ENCODE results near the gene GPR146.

Gene GPR146

DNA sequence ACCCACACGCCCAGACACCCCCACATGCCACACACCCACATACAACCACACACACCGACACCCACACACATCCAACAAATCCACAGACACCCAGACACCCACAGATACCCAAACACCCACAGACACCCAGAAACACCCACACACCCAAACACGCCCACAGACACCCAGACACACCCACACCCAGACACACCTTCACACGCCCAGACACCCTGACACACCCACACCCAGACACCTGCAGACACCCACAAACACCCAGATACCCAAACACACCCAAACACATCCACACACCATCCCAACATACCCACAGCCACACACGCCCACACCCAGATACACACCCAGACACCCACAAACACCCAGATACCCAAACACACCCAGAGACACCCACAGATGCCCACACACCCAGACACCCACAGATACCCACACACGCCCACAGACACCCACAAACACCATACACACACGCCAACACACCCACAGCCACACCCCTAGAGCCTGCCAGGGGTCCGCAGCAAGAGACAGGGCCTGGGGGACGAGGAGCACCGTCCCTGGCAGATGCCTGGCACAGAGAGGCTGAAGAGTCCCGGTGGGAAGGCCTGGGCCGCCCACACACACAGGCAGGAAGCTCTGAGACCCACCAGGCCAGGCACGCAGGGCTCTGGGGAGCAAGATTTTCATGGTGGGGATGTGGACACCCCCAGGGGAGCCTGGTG lies 32.9 kb upstream of the GPR146 start:
- DNase-seq (ENCODE audit: low read depth in 2 of 2): no peak

DNA sequence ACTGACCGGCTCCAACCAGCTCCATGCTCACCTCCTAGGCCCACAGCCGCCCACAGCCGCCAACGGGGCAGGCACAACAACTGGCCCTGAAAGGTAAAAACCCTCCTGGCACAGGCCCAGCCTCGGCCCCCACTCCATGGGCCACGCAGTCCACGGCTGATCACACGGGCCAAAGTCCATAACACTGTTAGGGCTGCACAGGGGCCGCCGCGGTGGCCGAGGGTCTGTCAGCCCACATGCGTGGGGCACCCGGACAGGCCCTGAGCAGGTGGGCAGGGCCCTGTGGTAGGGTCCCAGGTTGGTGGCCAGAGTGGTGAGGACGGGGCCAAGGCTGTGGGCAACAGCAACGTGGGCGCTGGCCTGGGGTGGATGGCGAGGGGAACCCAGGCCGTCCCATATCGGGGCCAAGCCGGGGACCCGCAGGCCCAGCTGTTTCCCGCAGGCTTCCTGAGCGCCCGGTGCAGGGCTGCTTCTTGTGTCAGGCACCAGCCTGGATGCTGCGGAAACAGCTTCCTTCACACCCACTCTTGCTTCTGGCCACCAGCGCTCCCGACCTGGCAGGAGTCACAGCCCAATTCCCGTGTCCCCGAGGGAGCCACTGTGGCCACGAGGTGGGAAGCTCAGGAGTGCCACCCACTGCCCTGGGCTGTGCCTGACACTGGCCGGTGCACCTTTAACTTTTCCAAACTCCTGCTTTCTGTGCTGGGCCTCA lies 32.2 kb upstream of the GPR146 start:
- DNase-seq (ENCODE audit: low read depth in 2 of 2): no peak

DNA sequence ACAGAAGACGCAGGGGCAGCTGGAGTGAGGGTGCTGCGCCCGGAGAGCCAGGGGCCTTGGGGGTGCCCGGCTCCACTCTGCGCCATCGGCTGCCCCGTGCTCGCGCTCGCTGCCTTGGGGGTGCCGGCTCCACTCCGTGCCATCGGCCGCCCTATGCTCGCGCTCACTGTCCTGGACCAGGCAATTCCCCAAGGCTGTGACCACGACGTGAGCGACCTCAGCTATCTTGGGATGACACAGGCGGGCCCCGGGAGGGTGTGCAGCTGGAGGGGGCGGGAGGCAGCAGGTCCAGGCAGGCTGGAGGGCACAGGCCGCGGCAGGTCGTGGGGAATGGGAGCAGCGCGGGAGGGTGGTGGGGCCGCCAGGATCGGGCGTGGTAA lies 31.6 kb upstream of the GPR146 start:
- no peak for DNase-seq (ENCODE audit: low read depth in 2 of 2)

DNA sequence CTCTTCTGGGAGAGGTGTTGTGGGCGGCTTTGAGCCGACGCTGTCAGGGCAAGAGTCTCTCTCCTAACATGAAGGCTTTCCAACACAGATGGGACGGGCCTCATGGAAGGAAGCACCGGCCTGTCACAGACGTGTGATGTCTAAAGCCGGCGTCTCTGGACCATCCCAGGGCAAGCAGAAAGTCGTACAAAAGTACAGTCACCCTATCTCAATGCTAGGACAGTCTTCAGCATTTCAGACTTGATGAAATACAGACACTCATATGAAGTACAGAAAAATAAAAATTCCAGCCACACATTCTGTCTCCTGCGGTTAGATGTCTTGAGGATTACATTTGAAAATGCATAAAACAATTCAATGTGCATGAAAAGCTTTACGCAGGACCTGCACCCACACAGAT lies 30.8 kb upstream of the GPR146 start:
- no peak for DNase-seq (ENCODE audit: low read depth in 2 of 2)

DNA sequence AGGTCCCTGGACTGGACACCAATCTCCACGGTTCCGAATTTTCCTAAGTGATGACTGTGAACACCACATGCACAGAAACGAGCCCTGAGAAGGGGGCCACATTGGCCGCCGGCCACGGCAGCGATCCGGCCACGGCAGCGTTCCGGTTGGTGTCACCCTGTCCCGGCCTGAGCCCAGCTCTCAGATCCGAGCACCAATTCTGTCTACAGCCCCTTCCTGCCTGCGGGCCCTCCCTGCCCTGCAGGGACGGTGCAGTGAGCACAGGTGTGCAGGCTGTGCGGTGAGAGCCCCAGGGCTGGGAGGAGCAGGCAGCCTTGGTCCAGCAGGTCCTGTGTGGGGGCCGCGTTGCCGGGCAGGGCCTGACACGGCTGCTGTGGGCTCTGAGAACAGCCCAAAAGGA lies 29.7 kb upstream of the GPR146 start:
- no peak for DNase-seq (ENCODE audit: low read depth in 2 of 2)

DNA sequence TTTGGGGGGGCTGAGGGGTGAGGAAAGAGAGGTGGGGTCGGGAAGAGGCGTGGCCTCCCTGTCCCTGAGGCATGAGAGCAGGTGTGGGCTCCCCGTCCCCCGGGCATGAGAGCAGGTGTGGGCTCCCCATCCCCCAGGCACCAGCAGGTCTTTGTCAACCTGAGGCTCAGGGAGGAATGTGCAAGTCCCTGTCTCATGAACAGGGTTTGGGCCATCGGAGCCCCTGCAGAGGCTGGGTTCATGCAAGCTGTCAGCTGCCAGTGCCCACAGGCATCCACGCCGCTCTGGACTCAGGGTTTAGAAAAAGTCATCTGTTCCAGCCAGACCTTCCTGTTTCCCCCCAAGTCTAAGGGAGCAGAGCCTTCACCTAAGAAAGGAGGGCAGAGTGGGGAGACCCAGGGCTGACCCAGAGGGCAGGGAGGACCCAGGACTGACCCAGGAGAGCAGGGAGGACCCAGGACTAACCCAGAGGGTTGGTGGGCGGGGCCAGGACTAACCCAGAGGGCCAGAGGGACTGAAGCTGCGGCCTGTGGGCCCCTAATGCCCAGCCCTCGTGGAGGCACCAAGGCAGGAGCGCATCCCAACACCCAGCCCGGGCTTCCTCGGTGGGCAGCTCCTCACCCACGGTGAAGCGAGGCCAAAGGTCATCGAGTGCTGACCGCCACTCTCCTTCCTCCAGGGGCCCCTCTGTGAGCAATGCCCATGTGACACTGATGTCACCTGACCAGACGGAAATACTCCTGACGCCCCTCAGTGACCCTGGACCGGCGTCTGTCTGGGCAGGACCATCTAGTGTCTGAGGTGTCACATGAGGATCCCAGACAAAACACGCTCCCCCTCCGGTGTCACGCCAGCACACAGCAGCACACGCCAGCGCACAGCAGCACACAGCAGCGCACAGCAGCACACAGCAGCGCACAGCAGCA lies 28.9 kb upstream of the GPR146 start:
- DNase-seq (ENCODE audit: low read depth in 2 of 2): no peak

DNA sequence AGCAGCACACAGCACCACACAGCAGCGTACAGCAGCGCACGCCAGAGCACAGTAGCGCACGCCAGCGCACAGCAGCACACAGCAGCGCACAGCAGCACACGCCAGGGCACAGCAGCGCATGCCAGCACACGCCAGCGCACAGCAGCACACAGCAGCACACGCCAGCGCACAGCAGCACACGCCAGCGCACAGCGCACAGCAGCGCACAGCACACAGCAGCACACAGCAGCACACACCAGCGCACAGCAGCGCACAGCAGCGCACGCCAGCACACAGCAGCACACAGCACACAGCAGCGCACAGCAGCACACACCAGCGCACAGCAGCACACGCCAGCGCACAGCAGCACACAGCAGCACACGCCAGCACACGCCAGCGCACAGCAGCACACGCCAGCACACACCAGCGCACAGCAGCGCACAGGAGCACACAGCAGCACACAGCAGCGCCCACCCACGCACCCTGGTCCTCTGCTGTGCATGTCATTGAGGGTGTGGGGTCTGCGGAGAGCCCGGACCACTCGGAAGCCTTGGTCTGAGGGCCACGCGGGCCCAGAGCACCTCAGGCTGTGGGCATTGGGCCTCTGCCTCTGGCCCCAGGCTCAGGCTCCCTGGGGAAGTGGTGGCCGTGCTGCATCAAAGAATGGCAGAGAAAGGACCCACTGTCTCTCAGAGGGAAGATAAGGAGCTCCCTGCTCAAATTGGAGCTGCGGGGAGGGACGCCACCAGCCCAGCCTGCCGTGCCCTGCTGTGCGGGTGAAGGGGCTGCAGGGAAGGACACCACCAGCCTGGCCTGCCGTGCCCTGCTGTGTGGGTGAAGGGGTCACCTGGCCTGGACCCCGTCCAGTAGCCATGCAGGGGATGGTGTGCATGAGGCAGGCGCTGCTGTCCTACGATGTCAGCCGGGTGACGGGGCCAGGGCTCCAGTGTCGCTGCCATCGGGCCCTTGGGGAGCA lies 27.5 kb upstream of the GPR146 start:
- no peak for DNase-seq (ENCODE audit: low read depth in 2 of 2)

DNA sequence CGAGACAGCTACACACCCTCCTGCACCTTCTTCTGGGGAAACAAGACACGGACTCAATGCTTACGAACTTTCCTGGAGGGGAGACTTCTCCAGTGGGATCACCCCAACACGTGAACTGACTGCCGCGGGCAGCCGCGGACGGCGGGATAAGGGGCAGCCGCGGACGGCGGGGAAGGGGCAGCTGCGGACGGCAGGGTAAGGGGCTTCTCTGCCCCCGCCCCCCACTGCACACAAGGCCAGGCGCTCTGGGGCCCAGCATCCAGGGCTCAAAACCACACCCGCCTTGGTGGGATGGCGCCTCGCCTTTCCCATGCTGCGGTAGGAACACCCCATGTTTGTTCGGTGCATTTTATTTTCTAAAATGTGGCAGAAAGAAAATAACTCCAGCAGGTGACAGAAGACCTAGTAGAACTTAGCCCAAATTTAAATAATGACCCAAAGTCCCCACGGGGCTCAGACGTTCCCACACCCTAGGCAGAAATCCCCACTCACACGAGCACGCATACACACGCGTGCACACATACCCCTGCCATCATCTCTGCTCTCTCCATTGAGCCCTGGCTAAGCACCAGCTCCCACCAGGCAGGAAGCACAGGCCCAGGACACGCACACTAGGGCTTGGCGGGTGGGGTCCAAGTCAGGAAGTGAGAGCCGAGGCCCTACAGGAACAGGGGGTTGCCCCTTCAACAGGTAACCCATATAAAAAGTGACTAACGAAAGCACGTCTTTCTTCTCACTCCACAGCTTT lies 26.6 kb upstream of the GPR146 start:
- DNase-seq (ENCODE audit: low read depth in 2 of 2): no peak

DNA sequence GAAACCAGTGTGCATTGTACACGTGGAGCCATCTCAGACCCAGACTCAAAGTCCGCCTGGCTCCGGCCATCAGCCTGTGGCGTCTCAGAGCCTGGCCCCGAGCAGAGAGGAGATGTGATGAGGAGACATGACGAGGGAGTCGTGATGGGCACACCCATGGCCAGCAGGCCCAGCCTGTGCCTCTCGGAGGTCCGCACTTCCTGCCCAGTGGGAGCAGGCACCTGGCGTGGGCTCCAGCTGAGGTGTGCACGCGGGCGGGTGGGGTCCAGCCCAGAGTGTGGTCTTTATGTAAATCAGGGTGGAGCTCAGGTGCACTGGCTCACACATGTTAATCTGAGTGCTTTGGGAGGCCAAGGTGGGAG lies 26.0 kb upstream of the GPR146 start:
- DNase-seq (ENCODE audit: low read depth in 2 of 2): no peak

DNA sequence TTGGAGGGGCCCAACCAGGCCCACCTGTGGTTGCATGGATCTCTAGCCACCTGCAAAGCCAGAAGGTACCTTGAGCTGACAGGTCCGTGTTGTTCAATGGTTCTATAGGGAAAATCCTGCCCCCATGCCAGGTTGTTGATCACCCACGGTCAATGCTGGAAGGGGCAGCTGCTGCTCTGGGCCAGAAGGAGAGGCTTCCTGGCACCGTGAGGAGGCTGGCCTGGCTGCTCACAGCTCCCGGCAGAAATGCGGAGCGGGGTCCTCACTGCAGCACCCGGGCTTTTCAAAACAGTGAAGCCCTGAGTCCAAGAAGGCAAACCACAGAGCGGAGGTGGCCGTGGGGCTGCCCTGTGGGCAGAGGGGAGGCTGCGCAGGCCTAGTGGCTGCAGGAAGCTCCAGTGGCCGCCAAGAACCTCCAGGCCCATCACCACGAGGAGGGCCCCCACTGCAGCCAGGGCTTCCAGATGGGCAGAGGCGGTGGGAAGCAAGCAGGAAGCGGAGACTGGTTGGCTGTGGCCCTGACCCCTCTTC lies 25.0 kb upstream of the GPR146 start:
- no peak for DNase-seq (ENCODE audit: low read depth in 2 of 2)

DNA sequence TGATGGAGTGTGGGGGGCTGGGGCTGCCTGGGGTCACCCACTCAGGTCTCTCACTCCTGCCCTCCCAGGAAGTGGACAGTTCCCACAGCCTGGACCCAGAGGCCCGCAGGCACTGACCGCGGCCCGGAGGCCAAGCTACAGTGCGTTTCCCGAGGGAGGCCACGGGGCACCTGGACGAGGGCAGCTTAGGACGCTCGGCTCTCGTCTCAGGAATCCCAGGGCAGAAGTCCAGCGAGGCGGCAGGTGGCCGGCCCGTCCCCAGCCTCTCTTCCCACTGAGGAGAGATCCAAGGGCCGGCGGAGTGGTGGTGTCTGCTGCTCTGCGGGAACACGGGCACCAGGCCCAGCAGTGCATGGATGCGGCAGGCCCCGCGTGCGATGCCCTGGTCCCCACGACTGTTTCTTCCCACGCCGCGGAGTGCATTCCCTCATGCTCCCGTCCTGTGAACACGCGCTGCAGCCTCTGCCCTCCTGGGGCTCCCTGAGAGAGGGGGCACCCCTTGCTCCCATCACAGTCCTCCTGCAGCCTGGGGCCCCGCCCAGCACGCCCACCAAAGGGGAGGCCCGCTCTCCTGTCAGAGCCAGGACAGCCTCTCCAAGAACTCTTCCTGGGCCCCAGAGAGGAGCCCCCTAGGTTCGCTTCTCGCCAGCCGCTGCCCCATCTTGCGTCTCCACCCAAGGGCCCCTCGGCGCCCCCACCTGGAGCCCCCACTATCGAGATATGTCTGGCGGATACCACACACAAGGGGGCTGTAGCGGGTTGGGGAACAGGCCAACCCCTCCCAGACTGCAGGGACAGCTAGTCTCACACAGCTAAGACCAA lies 24.3 kb upstream of the GPR146 start:
- DNase-seq (ENCODE audit: low read depth in 2 of 2): no peak

DNA sequence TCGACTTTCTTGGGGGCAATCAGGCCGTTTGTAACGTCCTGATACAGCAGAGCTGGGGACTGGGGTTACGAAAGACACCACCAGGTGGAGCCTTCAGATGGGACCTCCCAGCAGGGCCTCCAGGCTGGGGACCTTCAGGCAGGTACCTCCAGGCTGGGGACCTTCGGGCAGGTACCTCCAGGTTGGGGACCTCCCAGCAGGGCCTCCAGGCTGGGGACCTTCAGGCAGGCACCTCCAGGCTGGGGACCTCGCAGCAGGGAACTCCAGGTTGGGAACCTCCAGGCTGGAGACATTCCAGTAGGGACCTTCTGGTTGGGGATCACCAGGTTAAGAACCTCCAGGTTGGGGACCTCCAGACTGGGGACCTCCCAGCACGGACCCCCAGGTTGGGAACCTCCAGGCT lies 23.5 kb upstream of the GPR146 start:
- no peak for DNase-seq (ENCODE audit: low read depth in 2 of 2)

DNA sequence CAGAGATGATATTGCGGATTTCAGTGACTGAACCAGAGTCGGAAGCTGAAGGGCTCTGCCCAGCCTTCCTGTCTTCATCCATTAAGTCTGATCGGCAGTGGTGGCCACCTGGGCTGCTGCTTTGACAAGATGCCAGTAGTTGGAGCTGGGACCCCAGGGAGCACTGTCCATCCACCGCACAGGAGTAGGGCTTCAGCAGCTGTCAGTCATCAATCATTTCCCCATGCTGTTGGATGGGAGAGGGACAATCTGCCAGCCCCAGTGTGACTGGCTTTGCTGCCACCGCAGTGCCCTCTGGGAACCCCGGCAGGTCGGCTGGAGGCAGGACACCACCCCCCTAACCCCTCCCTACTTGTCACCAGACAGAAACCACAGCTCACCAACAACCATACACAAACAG lies 23.0 kb upstream of the GPR146 start:
- DNase-seq (ENCODE audit: low read depth in 2 of 2): no peak

DNA sequence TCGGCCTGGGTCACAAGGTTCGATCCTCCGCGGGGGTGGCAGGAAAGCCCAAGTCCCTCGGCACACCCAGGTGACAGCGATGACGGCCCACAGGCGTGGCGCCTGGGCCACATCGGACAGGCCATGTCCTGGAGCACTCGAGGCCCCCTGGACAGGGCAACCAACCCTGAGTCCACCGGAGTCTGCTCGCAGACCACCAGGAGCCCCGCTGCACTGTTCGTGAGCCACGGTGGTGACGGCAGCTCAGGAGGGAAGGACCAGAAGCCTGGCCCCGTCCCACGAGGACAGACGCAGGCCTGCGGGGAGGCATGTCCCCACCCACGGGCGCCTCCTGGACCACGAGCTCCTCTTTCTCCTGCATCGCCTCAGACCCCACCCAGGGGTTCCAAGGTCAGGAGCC lies 22.4 kb upstream of the GPR146 start:
- no peak for DNase-seq (ENCODE audit: low read depth in 2 of 2)

DNA sequence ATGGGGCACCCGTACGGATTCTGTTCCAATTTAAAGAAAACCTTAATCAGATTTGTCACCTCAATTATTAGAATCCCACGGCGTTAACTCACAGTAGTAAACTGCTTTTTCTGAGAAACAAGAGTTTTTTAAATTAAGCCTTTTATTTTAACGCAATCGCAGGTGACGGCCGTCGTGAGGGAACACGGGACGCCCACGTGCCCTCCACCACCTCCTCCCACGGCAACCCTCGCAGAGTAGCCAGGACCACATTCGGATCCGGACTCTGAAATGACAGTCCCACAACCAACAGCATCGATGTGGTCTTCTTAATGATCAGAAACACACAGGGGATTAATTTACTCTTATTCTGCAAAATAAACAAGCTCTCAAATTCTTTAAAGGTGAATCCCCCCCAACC lies 22.0 kb upstream of the GPR146 start:
- no peak for DNase-seq (ENCODE audit: low read depth in 2 of 2)

DNA sequence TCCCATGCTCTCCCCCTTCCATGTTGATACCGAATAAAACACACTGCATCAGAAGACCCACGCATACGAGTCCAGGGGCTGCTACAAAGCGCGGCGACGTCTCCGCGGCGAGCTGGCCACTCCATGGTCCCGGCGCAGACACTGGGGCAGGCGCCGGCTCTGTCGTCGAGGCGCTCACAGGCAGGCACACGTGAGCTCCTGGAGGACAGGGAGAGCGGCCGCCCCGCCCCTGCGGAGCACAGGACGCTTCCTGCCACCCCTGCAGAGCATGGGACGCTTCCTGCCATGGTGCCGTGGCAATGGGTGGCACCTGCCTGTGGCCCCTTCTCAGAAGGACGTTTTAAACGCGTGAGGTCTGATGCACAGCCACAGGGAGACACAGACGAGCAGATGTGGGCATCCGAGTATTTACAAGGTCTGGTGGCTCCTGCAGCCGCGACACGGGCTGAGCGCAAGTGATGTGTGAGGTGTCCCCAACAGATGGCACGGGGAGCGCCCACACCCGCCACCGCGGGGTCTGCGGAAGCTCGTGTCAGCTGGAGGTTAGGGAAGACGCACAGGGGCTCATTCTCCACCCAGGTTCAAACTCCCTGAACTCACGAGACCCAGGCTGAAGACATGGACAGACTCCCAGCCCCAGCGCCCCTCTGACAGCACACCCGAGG lies 21.4 kb upstream of the GPR146 start:
- no peak for DNase-seq (ENCODE audit: low read depth in 2 of 2)

DNA sequence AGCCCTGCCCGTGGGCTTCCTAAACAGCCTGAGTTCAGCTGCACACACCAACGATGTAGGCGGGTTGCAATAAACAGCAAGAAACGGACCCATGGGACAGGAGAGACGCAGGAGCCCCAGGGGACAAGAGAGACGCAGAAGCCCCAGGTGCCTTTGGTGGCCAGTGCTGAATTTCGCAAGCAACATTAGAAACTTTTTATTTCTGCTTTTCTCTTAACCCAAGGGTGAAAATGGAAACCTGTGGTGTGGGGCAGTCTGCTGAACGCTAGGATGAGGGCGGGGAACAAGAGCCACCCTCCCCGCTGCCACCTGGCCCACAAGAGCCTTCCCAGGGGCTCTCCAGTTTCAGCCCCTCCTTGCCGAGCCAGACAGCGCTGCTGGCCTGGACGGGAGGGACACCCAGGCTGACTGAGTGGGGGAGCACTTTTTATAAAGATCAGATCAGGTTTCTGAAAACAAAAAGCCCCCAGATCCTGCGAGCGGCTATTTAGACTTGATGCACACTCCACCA lies 20.0 kb upstream of the GPR146 start:
- no peak for DNase-seq (ENCODE audit: low read depth in 2 of 2)

DNA sequence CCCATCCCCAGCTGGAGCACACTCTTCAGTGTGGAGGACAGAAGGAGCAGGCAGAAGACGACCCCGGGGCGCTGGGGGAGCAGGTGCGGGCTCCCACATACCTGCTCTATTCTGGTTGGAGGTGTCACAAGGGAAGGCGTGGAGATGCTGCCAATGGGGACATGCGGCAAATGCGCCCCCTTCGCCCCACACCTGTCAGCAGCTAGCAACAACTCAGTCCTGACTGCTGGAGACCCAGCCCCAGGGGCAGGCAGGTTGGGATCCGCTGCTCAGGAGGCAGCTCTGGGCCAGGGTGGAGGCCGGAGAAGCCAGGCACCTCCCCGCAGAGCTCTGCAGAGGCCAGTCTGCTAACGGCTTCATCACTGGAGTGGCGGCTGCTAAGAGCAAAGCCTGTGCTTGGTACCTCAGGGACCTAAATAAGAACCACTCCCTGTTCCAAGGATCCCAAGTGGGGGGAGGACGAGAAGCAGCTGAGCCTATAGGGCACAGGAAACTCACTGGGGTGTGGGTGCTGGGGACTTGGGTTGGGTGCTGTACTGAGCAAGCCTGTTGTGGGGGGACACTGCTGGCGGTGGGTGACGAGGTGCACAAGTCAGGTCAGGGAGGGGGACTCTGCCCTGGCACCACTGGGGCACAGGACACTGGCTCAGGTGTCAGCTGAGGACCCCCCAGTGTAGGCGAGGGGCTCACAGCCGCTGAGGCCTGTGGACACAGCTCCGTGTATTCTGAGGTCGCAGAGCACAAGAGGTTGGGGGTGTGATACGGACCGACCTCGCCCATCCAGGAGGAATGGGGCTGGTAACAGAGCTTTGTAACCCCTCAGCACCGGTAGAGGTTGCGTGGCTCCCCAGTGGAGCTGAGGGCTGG lies 19.2 kb upstream of the GPR146 start:
- no peak for DNase-seq (ENCODE audit: low read depth in 2 of 2)
